ENCODE data around the gene UNC5B. TPM values are rescaled to one million over a fixed set of nuclear protein-coding genes. Genes with fewer than 3 reads are reported as not detected.
A peak's percentile ranks its signal among the peaks of the same experiment; 100 is the strongest.

Gene UNC5B
- total RNA-seq, 1 donor: 135 TPM

- H3K4me1 ChIP-seq (ENCODE audit: insufficient read depth, low read length): peaks cover 44% of the 10 kb centered on the region
- peak overlapping the region; percentile 9 for H3K4me2 ChIP-seq (ENCODE audit: insufficient read depth, low read length)
- TF ChIP-seq CTCF (IDR thresholded peaks at IDR 0.05; ENCODE audit: extremely low read depth, low read depth, low read length): no peak
- no peaks in the 10 kb centered on the region for H3K9me3 ChIP-seq (ENCODE audit: low read depth, low read length)
- no peak overlapping the region for H2AFZ ChIP-seq (ENCODE audit: low read length)
- DNase-seq (ENCODE audit: insufficient read length, low spot score, missing footprints): peak; percentile 51
- H3K27ac ChIP-seq (ENCODE audit: low read depth, low read length): peak overlapping the region; percentile 17
- H3K36me3 ChIP-seq (ENCODE audit: insufficient read depth, low read length): no peaks in the 10 kb centered on the region
- peaks cover 25% of the 10 kb centered on the region for H4K20me1 ChIP-seq (ENCODE audit: insufficient read depth, low read length)
- H3K79me2 ChIP-seq (ENCODE audit: insufficient read depth, low read length): peaks cover 4% of the 10 kb centered on the region
- H3K27me3 ChIP-seq (ENCODE audit: insufficient read depth, low read length): no peaks in the 10 kb centered on the region
- no peak overlapping the region for H3K4me3 ChIP-seq (ENCODE audit: insufficient read depth, low read length)
Measured at GRCh38 chr10:71268758-71269157, 56.4 kb downstream of the UNC5B start.

GRCh38 chr10:71269301-71270288 lies 57.2 kb downstream of the UNC5B start:
- no peaks in the 10 kb centered on the region for H3K36me3 ChIP-seq (ENCODE audit: insufficient read depth, low read length)
- H4K20me1 ChIP-seq (ENCODE audit: insufficient read depth, low read length): peaks cover 25% of the 10 kb centered on the region
- no peak overlapping the region for H3K4me2 ChIP-seq (ENCODE audit: insufficient read depth, low read length)
- peak overlapping the region; percentile 47 for H3K27ac ChIP-seq (ENCODE audit: low read depth, low read length)
- no peaks in the 10 kb centered on the region for H3K27me3 ChIP-seq (ENCODE audit: insufficient read depth, low read length)
- no peak overlapping the region for H2AFZ ChIP-seq (ENCODE audit: low read length)
- peaks cover 4% of the 10 kb centered on the region for H3K79me2 ChIP-seq (ENCODE audit: insufficient read depth, low read length)
- no peak for TF ChIP-seq CTCF (IDR thresholded peaks at IDR 0.05; ENCODE audit: extremely low read depth, low read depth, low read length)
- H3K9me3 ChIP-seq (ENCODE audit: low read depth, low read length): no peaks in the 10 kb centered on the region
- no peak overlapping the region for H3K4me3 ChIP-seq (ENCODE audit: insufficient read depth, low read length)
- peaks cover 44% of the 10 kb centered on the region for H3K4me1 ChIP-seq (ENCODE audit: insufficient read depth, low read length)
- peak; percentile 62 for DNase-seq (ENCODE audit: insufficient read length, low spot score, missing footprints)

- peak; percentile 65 for TF ChIP-seq CTCF (IDR thresholded peaks at IDR 0.05; ENCODE audit: extremely low read depth, low read depth, low read length)
- Histone ChIP-seq H3K4me2 (ENCODE audit: insufficient read depth, low read length) (no peak overlapping the region), H3K27ac (ENCODE audit: low read depth, low read length) (peak overlapping the region; percentile 4), H2AFZ (ENCODE audit: low read length) (no peak overlapping the region), H3K4me3 (ENCODE audit: insufficient read depth, low read length) (no peak overlapping the region), H3K9me3 (ENCODE audit: low read depth, low read length) (no peaks in the 10 kb centered on the region), H3K79me2 (ENCODE audit: insufficient read depth, low read length) (peaks cover 4% of the 10 kb centered on the region), H3K4me1 (ENCODE audit: insufficient read depth, low read length) (peaks cover 44% of the 10 kb centered on the region), H3K36me3 (ENCODE audit: insufficient read depth, low read length) (no peaks in the 10 kb centered on the region), H4K20me1 (ENCODE audit: insufficient read depth, low read length) (peaks cover 25% of the 10 kb centered on the region), H3K27me3 (ENCODE audit: insufficient read depth, low read length) (no peaks in the 10 kb centered on the region)
- DNase-seq (ENCODE audit: insufficient read length, low spot score, missing footprints): peak; percentile 98
Measured at GRCh38 chr10:71270301-71271220, 58.2 kb downstream of the UNC5B start.
